SKM-1 treated with dmso at 0.1 percent for 144 hours (cell line): Measurements from ENCODE around the gene MAGEL2.
"Not testable (repeated sequence)": the region's sequence is repeated elsewhere in the genome, so short reads cannot be mapped to it uniquely, and the experiment has no call there.

Source experiments
- DNase-seq: peaks from one replicate; lab custom pipeline; 2025; ENCODE audit not compliant: unreplicated experiment; lab: John Stamatoyannopoulos, UW

Gene MAGEL2

DNA sequence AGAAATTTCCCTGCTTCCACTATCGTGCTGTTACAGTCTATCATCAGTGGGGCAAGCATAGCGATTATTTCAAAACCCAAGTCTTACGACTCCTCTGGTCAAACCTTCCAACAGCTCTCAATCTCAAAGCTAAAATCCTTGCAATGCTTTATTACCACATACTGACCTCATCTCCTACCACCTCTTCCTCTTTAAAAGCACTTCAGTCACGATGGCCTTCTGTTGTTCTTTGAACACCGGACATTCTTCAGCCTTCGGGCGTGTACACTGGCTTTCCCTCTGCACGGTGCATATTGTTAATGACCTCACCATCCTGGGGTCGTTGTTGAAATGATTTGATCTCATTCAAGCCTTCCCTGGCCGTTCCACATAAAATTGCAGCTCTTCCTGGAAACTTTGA lies 31.1 kb downstream of the MAGEL2 start:
- DNase-seq = peak; percentile 81

DNA sequence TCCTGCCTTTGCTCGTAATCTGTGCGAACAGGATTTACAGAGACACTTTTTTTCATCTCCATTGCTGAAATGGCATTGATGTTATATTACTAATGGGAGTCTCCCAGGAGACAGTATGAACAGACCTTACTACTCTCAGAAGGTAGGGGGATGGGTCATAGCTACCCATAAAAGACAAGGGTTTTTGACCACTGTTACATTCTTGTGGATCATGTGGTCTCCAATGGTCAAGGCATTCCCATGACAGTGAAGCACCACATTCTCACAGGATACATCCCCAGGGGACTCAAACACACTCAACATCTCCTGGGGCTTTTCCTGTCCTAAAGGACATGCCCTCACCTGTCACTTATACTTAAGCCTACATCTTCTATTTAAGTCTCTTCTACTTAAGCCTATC lies 41.4 kb downstream of the MAGEL2 start:
- no peak for DNase-seq

DNA sequence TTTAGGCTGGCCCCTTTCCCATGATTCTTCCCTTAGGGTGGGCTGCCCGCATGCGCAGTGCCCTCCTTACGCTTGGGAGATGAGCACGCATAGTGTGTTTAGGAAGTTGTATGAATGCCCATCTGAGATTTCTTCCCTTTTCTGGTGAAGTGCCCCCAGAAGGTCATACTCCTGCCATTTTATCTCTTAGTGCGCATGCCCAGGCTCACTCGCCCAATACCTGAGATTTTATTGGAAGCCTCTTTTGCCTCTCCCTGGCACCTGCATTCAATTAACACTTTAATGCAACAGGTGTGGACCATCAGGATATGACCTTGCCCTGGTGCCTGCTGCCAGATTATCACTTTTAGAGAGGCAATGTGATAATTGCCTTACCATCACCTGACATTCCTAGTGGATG lies 45.5 kb downstream of the MAGEL2 start:
- DNase-seq = no peak

DNA sequence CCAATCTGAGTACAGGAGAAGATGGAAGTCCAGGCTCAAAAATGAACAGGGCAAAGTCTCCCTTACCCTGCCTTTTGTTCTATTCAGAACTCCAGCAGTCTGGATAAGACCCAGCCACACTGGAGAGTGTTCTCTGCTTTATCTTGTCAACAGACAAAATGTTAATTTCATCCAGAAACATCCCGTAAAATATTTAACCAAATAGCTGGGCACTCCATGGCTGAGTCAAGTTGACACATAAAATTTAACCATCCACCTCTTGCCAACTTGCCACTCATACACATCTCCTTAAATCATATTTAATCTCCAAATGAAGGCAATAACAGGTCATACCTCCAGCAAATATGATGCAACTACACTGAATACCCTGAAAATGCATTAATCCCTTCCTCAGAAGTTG lies 48.6 kb downstream of the MAGEL2 start:
- no peak for DNase-seq

DNA sequence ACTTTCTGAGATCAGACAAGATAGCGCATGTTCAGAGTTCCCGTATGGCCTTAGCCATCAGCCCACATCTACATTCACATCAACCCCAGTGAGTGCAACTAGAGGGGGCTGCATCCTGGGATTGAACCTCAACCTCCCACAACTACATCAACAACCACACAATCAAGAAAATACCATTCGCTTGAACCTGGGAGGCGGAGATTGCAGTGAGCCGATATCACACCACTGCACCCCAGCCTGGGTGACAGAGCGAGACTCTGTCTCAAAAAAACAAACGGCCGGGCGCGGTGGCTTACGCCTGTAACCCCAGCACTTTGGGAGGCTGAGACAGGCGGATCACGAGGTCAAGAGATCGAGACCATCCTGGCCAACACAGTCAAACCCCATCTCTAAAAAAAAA lies 50.4 kb downstream of the MAGEL2 start:
- not testable (repeated sequence) for DNase-seq

DNA sequence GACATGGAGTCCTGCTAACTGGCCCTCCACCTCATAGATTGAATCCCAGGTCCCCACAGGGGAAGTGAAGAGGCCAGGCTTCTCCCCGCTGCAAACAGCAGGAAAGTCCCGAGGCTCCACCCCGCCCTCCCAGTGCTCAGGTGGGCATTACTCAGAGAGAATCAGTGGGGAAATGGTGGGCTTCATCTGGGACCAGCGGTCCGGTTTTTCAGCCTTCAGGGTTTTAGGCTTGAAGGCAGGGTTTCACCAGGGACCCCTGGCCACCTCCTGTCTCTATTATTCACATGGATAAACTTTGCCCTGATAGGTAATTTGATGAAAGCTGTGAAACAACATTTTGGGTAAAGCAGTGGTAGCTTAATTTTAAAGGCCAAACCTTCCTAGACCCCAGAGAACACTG lies 50.9 kb downstream of the MAGEL2 start:
- DNase-seq = no peak

DNA sequence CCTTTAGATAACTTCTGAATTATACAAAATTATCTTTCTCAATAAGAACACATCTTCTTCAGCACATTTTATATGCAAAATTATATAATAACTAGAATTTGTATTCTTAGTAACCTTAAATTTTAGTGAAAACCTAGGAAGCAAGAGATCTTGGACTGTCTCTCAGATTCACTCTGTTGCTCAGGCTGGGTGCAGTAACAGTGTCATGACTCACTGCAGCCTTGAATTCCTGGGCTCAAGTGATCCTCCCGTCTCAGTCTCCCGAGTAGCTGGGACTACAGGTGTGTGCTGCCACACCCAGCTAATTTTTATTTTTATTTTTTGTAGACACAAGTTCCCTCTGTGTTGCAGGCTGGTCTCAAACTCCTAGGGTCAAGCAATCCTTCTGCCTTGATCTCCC lies 52.3 kb downstream of the MAGEL2 start:
- no peak for DNase-seq

DNA sequence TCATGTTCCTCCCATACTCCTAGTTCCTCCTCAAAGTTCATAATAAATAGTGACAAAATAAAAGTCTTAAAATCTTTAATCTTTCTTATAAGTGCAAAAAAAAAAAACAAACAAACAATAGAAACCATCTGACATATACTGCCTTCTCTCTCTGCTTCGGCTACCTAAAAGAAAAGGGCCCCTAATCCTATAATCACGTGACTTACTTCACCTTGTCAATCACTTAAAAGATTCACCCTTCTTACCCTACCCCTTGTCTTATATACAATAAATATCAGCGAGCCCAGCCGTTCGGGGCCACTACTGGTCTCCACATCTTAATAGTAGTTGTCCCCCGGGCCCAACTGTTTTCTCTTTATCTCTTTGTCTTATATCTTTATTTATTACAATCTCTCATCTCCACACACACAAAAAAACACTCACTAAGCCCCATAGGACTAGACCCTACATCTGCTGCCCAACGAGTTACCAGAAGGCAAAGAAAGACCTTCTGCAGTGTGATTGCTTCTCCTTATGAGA lies 53.4 kb downstream of the MAGEL2 start:
- DNase-seq = no peak
